Nephron progenitor cell (in vitro differentiated cells): Measurements from ENCODE around the gene AGO3.

Experiments used
- DNase-seq: peaks from one replicate; pipeline ENCODE4 v3.0.0; 2021
- H3K27ac Mint-ChIP-seq: 2 replicates; pipeline ENCODE4 v1.8.0; 2021; ENCODE audit warnings: mild to moderate bottlenecking, moderate library complexity, mixed read lengths
- H3K27me3 Mint-ChIP-seq: 2 replicates; pipeline ENCODE4 v1.8.0; 2021; ENCODE audit warnings: mild to moderate bottlenecking, low read depth, mixed read lengths; ENCODE audit not compliant: poor library complexity
- H3K36me3 Mint-ChIP-seq: 2 replicates; pipeline ENCODE4 v1.8.0; 2021; ENCODE audit warnings: low read depth, mixed read lengths
- H3K4me1 Mint-ChIP-seq: 2 replicates; pipeline ENCODE4 v1.8.0; 2021; ENCODE audit warnings: mixed read lengths
- H3K4me3 Mint-ChIP-seq: 2 replicates; pipeline ENCODE4 v1.8.0; 2021; ENCODE audit warnings: mild to moderate bottlenecking, moderate library complexity, mixed read lengths
- H3K9me3 Mint-ChIP-seq: 2 replicates; pipeline ENCODE4 v1.8.0; 2021; ENCODE audit warnings: mild to moderate bottlenecking, moderate library complexity, mixed read lengths
- CTCF ChIP-seq: fragments of 200-600 bp; sonication (generic); IDR thresholded peaks from 2 replicates; pipeline ENCODE4 v1.5.0; 2021; ENCODE audit warnings: antibody characterized with exemption

AGO3 gene

DNA sequence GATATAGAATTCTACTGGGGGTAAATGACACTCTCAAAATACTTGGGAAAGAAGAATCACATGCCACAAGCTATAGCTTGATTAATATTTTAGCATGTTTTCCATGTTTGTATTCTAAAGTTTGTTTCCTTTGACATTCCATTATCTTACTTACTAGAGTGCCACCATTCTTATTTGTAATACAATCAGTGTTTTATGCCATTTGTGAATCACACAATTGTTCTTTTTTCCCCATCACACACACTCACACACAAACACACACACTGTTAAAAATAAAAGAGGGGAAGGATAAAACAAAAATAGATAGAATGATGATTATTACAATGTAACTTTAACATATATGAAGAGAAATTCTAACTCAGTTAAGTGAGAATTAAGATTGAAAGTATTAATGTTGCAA, 137.0 kb downstream of the AGO3 start:
- Mint-ChIP-seq H3K27me3 (no peaks in the 10 kb centered on the region), H3K27ac (no peak overlapping the region), H3K36me3 (peaks cover 5% of the 10 kb centered on the region), H3K4me1 (no peaks in the 10 kb centered on the region), H3K9me3 (no peaks in the 10 kb centered on the region), H3K4me3 (no peak overlapping the region)
- no peak for TF ChIP-seq CTCF
- no peak for DNase-seq

DNA sequence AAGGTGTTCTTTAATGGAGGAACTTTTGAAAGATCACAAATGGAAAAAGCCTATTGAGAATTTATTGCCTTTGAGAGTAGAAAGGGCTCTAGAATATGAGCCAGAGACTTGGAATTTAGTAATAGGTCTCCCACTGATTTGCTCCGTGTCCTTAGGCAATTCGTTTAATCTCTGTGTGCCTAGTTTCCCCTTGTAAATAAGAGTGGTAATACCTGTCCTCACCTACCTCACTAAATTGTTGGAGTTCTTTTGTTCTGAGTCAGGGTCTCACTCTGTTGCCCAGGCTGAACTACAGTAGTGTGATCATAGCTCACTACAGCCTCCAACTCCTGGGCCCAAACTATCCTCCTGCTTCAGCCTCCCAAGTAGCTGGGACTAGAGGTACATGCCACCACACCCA, 138.0 kb downstream of the AGO3 start:
- H3K36me3 Mint-ChIP-seq = peaks cover 5% of the 10 kb centered on the region
- no peak for DNase-seq
- H3K27me3 Mint-ChIP-seq = no peaks in the 10 kb centered on the region
- H3K4me3 Mint-ChIP-seq = no peak overlapping the region
- TF ChIP-seq CTCF = no peak
- no peaks in the 10 kb centered on the region for H3K4me1 Mint-ChIP-seq
- no peak overlapping the region for H3K27ac Mint-ChIP-seq
- no peaks in the 10 kb centered on the region for H3K9me3 Mint-ChIP-seq

DNA sequence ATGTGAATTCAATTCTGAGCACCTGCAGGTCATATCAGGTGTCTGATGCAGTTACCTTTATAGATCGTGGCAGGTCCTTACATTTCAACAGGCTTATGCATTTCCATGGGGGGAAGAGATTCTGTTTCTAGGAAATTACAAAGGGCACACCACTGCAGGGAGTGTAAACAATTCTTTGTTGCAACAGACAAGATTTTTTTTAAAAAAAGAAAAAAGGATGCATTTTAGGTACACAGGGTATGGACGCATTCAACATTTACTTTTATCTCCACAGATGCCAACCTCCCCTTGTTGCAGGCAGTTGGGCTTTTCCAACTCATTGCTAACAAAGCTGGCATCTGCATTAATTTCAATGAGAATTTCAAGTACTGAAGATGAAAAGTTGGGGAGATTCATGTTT, 139.4 kb downstream of the AGO3 start:
- no peaks in the 10 kb centered on the region for H3K36me3 Mint-ChIP-seq
- no peak for DNase-seq
- TF ChIP-seq CTCF = no peak

GRCh38 chr1:36076979-36077573, 146.2 kb downstream of the AGO3 start:
- Mint-ChIP-seq H3K27me3 (peaks cover 2% of the 10 kb centered on the region), H3K36me3 (no peaks in the 10 kb centered on the region), H3K4me1 (no peaks in the 10 kb centered on the region), H3K4me3 (no peak overlapping the region), H3K9me3 (no peaks in the 10 kb centered on the region), H3K27ac (no peak overlapping the region)
- no peak for DNase-seq
- TF ChIP-seq CTCF = no peak

More for the DNA sequence above, 139.4 kb downstream of the AGO3 start:
- no peak overlapping the region for H3K27ac Mint-ChIP-seq
- no peaks in the 10 kb centered on the region for H3K9me3 Mint-ChIP-seq
- H3K27me3 Mint-ChIP-seq = no peaks in the 10 kb centered on the region
- no peaks in the 10 kb centered on the region for H3K4me1 Mint-ChIP-seq
- no peak overlapping the region for H3K4me3 Mint-ChIP-seq

GRCh38 chr1:36080236-36080635, 149.3 kb downstream of the AGO3 start:
- no peak for TF ChIP-seq CTCF
- DNase-seq = no peak
- Mint-ChIP-seq H3K36me3 (no peaks in the 10 kb centered on the region), H3K27me3 (peaks cover 10% of the 10 kb centered on the region), H3K9me3 (no peaks in the 10 kb centered on the region), H3K4me3 (no peak overlapping the region), H3K27ac (no peak overlapping the region), H3K4me1 (peaks cover 8% of the 10 kb centered on the region)

- Mint-ChIP-seq H3K4me1 (peaks cover 8% of the 10 kb centered on the region), H3K9me3 (no peaks in the 10 kb centered on the region), H3K4me3 (no peak overlapping the region), H3K36me3 (no peaks in the 10 kb centered on the region), H3K27ac (no peak overlapping the region), H3K27me3 (peaks cover 10% of the 10 kb centered on the region)
- no peak for DNase-seq
- no peak for TF ChIP-seq CTCF
Observed at GRCh38 chr1:36080801-36081200, 149.9 kb downstream of the AGO3 start.
